ENCODE measurements around the gene RPL4.

DNA sequence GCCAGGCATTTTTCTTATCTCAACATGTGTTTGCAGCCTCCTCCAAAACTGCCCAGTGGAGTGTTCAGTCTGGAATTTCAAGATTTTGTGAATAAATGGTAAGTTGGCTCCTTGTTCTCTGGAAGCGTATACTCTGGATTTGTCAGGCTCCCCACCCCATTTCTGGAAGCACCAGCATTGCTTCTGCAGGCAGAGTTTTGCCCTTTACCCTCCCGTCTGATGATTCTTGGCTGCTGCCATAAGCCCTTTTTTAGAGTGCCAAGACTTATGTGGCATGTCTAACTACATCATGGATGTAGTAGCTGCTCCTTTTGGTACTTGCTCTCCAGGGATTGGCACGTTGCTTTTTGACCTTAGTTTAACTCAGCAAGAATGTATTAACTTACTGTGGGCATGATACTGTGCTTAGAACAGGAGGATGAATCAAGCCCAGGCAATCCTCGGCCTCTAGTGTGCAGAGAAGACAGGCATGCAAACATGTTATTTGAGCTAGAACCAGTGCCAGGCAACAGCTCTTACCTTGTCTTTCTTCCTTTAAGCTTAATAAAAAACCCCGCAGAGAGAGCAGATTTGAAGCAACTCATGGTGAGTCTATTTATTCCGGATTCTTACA lies 15.4 kb downstream of the RPL4 start:
- no peak for TF ChIP-seq ZKSCAN1 (IDR thresholded peaks at IDR 0.05; ENCODE audit: low read depth, low read length)
- TF ChIP-seq POLR2AphosphoS5 (IDR thresholded peaks at IDR 0.05; ENCODE audit: control insufficient read depth, insufficient read depth, low read depth, low read length) = no peak
- TF ChIP-seq, protein P1, sequence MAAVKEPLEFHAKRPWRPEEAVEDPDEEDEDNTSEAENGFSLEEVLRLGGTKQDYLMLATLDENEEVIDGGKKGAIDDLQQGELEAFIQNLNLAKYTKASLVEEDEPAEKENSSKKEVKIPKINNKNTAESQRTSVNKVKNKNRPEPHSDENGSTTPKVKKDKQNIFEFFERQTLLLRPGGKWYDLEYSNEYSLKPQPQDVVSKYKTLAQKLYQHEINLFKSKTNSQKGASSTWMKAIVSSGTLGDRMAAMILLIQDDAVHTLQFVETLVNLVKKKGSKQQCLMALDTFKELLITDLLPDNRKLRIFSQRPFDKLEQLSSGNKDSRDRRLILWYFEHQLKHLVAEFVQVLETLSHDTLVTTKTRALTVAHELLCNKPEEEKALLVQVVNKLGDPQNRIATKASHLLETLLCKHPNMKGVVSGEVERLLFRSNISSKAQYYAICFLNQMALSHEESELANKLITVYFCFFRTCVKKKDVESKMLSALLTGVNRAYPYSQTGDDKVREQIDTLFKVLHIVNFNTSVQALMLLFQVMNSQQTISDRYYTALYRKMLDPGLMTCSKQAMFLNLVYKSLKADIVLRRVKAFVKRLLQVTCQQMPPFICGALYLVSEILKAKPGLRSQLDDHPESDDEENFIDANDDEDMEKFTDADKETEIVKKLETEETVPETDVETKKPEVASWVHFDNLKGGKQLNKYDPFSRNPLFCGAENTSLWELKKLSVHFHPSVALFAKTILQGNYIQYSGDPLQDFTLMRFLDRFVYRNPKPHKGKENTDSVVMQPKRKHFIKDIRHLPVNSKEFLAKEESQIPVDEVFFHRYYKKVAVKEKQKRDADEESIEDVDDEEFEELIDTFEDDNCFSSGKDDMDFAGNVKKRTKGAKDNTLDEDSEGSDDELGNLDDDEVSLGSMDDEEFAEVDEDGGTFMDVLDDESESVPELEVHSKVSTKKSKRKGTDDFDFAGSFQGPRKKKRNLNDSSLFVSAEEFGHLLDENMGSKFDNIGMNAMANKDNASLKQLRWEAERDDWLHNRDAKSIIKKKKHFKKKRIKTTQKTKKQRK (IDR thresholded peaks at IDR 0.05; ENCODE audit: borderline replicate concordance, low read depth, low read length) = no peak
- TF ChIP-seq CREM (IDR thresholded peaks at IDR 0.05; ENCODE audit: low read depth) = no peak
- no peak for TF ChIP-seq CTCF (IDR thresholded peaks at IDR 0.05 in 2 of 3, conservative IDR thresholded peaks at IDR 0.05 in 1 of 3; ENCODE audit: insufficient read depth in 2 of 3, low read depth in 1 of 3, low read length in 3 of 3)
- no peak for TF ChIP-seq SIN3A (IDR thresholded peaks at IDR 0.05; ENCODE audit: borderline replicate concordance in 2 of 2, control insufficient read depth in 1 of 2, low read depth in 2 of 2, low read length in 2 of 2)
